GM10266 (cell line): ENCODE measurements around the gene PRKAR2B.

Experiments
- DNase-seq: peaks from one replicate; pipeline ENCODE4 v3.0.0; 2012; ENCODE audit errors: extremely low spot score
- TF ChIP-seq, protein P1 (sequence below): IDR thresholded peaks from 2 replicates; pipeline ENCODE4 v1.5.1; 2012; ENCODE audit warnings: mild to moderate bottlenecking, low read depth; ENCODE audit not compliant: control insufficient read depth, insufficient read depth; ENCODE audit errors: missing control alignments

PRKAR2B gene

DNA sequence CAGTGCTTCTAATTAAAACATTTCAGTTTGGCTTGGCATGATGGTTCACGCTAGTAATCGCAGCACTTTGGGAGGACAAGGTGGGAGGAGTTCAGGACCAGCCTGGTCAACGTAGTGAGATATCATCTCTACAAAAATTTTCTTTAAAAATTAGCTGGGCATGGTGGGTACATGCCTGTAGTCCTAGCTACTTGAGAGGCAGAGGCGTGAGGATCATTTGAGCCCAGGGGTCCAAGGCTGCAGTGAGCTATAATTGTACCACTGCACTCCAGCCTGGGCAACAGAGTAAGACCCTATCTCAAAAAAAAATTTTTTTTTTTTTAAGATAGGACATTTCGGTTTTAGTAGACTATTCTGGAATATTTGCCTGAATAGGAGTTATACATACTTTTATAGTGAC, 136.7 kb downstream of the PRKAR2B start:
- no peak for DNase-seq
- TF ChIP-seq, protein P1, sequence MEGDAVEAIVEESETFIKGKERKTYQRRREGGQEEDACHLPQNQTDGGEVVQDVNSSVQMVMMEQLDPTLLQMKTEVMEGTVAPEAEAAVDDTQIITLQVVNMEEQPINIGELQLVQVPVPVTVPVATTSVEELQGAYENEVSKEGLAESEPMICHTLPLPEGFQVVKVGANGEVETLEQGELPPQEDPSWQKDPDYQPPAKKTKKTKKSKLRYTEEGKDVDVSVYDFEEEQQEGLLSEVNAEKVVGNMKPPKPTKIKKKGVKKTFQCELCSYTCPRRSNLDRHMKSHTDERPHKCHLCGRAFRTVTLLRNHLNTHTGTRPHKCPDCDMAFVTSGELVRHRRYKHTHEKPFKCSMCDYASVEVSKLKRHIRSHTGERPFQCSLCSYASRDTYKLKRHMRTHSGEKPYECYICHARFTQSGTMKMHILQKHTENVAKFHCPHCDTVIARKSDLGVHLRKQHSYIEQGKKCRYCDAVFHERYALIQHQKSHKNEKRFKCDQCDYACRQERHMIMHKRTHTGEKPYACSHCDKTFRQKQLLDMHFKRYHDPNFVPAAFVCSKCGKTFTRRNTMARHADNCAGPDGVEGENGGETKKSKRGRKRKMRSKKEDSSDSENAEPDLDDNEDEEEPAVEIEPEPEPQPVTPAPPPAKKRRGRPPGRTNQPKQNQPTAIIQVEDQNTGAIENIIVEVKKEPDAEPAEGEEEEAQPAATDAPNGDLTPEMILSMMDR = no peak

DNA sequence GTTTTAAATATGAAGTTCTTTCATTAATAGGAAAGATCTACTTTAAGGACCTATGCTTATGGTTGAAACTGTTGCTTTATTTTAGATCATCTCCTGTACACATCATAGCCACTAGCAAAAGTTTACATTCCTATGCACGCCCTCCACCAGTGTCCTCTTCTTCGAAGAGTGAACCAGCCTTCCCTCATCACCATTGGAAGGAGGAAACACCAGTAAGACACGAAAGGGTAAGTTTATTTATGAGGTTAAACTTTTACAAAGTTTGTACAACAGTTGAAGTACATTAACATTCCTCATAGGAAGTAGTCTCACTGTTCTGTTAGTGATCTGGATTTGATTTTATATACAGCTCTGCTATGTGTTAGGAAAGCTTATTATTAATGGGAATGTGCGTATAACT, 141.2 kb downstream of the PRKAR2B start:
- TF ChIP-seq, protein P1 = no peak
- DNase-seq = no peak

DNA sequence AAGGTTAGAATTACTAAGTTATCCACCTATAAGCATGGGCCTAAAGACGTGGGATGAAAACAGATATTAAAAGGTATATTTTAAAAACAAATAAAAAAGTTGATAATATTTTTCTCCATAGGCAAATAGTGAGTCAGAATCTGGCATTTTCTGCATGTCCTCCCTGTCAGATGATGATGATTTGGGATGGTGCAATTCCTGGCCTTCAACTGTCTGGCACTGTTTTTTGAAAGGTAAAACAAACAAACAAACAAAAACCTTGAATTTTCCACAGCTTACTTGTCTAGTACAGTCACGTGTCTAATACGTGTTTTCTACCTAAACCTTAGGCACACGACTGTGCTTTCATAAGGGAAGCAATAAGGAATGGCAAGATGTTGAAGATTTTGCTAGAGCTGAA, 141.7 kb downstream of the PRKAR2B start:
- DNase-seq = no peak
- TF ChIP-seq, protein P1 = no peak

DNA sequence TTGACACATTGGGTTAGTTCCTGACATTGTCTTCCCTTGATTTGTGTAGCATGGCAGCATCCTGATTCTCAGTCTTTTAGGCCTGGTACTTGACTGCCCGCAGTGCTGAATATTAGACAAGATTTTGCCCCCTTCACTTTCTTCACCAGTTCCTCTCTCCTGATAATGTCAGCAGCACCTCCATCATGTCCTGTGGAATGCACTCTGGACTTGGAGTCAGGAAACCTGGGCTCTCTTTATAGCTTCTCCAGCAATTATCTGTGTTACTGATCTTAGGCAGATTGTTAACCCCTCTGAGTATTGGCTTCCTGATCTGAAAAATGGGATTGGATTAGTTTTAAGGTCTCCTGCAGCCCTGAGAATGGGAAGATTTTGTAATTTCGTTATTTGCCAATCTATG, 143.3 kb downstream of the PRKAR2B start:
- TF ChIP-seq, protein P1 = no peak
- DNase-seq = no peak

DNA sequence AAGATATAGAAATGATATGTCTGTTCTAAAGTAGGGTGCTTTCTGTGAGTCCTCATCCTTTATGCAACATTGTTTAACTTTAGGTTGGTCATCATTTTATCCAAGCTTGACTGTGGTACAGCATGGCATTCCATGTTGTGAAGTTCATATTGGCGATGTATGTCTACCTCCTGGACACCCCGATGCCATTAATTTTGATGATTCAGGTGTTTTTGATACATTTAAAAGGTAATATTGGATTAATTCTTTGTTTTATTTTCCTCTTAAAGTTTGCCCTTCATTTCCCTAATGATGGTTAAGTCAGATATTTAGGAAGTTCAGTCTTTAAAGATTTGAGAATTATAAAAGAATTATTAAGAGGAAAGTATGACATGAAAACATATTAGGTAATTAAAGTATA, 145.6 kb downstream of the PRKAR2B start:
- TF ChIP-seq, protein P1 = no peak

DNA sequence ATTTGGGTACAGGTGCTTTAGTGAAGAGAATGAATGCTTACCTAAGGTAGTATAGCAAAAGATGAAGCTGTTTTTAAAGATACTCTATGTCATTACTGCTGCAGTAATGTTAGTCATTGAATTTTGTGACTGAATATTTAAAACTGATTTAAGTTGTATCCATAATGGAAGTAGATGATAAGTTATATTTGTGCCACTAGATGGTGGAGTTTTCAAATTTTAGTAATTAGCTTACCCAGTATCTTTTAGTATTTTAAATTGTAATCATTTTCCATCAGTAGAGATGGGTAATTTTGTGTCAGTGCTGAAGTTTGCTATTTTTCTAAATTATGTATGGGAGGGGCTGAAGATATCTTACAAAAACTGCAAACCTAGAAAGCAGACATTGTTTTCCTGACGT, 149.5 kb downstream of the PRKAR2B start:
- TF ChIP-seq, protein P1 = no peak

More for the DNA sequence above, 145.6 kb downstream of the PRKAR2B start:
- no peak for DNase-seq

DNA sequence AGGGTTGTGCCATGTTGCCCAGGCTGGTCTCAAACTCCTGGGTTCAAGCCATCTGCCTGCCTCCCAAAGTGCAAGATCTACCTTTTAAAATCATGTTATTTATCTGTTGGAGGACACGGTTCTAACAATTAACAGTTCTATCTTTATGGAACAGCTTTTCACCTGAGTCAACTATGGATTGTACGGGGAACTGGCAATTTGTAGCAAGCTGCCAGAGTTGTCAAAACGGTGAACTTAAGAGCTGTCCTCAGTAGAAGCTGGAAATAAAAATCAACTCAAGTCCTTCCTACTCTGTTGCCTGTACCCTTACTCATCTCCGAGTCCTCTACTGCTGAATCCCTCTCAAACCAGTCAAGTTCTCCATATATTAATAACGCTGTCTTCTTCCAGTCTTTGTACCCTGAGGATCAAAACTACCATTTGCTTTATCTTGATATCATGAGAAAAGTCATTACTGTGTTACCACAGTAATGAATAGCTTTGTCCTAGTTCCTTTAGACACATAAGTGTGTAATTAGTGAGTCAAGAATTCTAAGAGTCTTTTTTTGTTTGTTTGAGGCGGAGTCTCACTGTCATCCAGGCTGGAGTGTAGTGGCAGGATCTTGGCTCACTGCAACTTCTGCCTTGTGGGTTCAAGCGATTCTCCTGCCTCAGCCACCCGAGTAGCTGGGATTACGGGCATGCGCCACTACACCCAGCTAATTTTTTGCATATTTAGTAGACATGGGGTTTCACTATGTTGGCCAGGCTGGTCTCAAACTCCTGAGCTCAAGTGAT, 152.5 kb downstream of the PRKAR2B start:
- DNase-seq = no peak

More for the DNA sequence above, 149.5 kb downstream of the PRKAR2B start:
- no peak for DNase-seq

More for the DNA sequence above, 152.5 kb downstream of the PRKAR2B start:
- TF ChIP-seq, protein P1 = no peak
